Skeletal muscle tissue (tissue), 4 donors: ENCODE results near the gene MED22. TPM values are rescaled to one million over a fixed set of nuclear protein-coding genes. Genes with fewer than 3 reads are reported as not detected.

Experiments
- H3K27ac ChIP-seq: one replicate; pipeline ENCODE4 v1.7.0; 2013; ENCODE audit warnings: mild to moderate bottlenecking, low read depth, low read length, inconsistent platforms
- H3K27me3 ChIP-seq, 3 donors: one replicate each; pipeline ENCODE4 v1.7.0; 2013; ENCODE audit warnings: low read length in 3 of 3; ENCODE audit not compliant: control insufficient read depth in 3 of 3, insufficient read depth in 3 of 3
- H3K36me3 ChIP-seq, 3 donors: one replicate each; pipeline ENCODE4 v1.7.0; 2013; ENCODE audit warnings: low read length in 3 of 3; ENCODE audit not compliant: control insufficient read depth in 3 of 3, insufficient read depth in 3 of 3
- H3K4me1 ChIP-seq, 3 donors: one replicate each; pipeline ENCODE4 v1.7.0; 2013; ENCODE audit warnings: low read length in 3 of 3, mild to moderate bottlenecking in 3 of 3; ENCODE audit not compliant: control insufficient read depth in 3 of 3, insufficient read depth in 3 of 3
- H3K4me3 ChIP-seq, 3 donors: one replicate each; pipeline ENCODE4 v1.7.0; 2013; ENCODE audit warnings: low read length in 3 of 3
- H3K9ac ChIP-seq, 3 donors: one replicate each; pipeline ENCODE4 v1.7.0; 2013; ENCODE audit warnings: low read length in 3 of 3, mild to moderate bottlenecking in 3 of 3, moderate library complexity in 2 of 3, low read depth in 1 of 3
- H3K9me3 ChIP-seq, 3 donors: one replicate each; pipeline ENCODE4 v1.7.0; 2013; ENCODE audit warnings: low read length in 3 of 3; ENCODE audit not compliant: control insufficient read depth in 3 of 3
- total RNA-seq: library from RNA; depleted of rRNA; stranded (reverse); fragments of >200 nt; gene quantifications from one replicate; pipeline ENCODE4 v1.2.3, GENCODE V29; 2014
- donor health status: Osteomylitis.

Gene MED22
- total RNA-seq, 1 donor from 2014 or later: 13.0 TPM

DNA sequence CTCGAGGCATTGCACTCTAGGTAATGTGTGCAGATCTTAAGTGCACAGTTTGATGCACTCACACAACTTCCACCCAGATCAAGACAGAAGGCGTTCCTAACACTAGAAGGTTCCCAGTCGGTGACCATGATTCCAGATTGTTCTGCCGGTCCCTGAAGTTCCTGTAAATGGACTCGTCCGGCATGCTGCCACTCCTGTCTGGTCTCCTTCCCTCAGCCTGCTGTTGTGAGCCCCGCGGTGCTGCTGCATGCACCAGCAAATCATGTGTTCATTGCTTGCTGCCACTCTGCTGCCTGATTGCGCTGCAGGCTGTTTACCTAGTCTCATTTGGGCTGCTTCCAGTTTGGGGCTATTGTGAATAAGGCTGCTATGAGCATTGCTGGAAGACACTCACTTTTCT lies 39.7 kb upstream of the MED22 start:
- Histone ChIP-seq H3K9me3 (no peaks in the 10 kb centered on the region), H3K27ac (no peak overlapping the region), H3K27me3 (peaks cover 8 to 14% (median 13%) of the 10 kb centered on the region in 3 donors), H3K4me1 (no peaks in the 10 kb centered on the region), H3K9ac (no peak overlapping the region), H3K36me3 (no peaks in the 10 kb centered on the region), H3K4me3 (no peak overlapping the region)

DNA sequence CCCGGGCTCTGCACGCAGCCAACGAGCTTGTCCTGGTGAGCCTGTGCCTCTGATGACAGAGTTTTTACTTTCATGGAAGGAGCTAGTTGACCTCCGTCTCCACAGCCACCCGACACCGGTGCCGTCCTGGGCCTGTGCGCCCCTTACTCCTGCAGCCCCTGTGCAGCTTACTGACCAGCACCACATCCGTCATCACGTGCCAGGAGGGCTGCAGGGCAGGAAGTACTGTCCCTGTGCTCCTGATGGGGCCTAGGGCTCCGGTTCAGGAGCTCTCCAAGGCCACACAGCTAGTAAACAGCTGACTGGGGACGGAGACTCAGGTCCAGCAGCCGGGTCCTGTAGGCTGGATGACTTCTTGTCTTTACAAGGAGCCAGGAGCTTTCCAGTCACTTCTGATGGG lies 38.4 kb upstream of the MED22 start:
- H3K36me3 ChIP-seq: no peaks in the 10 kb centered on the region
- no peak overlapping the region for H3K9ac ChIP-seq
- no peak overlapping the region for H3K4me3 ChIP-seq
- no peak overlapping the region for H3K27ac ChIP-seq
- no peaks in the 10 kb centered on the region for H3K4me1 ChIP-seq
- H3K9me3 ChIP-seq: no peaks in the 10 kb centered on the region
- H3K27me3 ChIP-seq: peaks cover 8 to 14% (median 13%) of the 10 kb centered on the region in 3 donors

DNA sequence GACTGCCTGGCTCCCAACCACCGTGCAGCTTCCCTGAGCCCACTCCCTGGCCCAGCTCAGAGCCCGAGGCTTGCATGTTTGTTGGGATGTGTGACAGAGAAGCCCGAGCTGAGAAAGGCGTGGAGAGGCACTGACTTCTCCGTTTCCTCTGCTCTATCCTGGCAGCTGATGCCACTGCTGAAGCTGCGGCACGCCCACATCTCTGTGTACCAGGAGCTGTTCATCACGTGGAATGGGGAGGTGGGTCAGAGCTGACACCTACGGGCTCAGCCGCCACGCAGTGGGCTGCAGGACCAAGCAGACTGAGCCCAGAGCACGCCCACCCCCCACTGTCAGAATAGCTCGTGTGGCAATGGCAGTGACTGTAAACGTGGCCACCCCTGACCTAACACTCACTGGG lies 37.5 kb upstream of the MED22 start:
- Histone ChIP-seq H3K4me1 (no peaks in the 10 kb centered on the region), H3K4me3 (no peak overlapping the region), H3K27me3 (peaks cover 8 to 10% (median 8%) of the 10 kb centered on the region in 3 donors), H3K36me3 (no peaks in the 10 kb centered on the region), H3K9ac (no peak overlapping the region), H3K27ac (no peak overlapping the region), H3K9me3 (no peaks in the 10 kb centered on the region)

- Histone ChIP-seq H3K36me3 (no peaks in the 10 kb centered on the region), H3K27me3 (peaks cover 1 to 7% (median 4%) of the 10 kb centered on the region in 3 donors), H3K4me1 (no peaks in the 10 kb centered on the region), H3K27ac (no peak overlapping the region), H3K4me3 (no peak overlapping the region), H3K9ac (no peak overlapping the region), H3K9me3 (no peaks in the 10 kb centered on the region)
These were observed 36.9 kb upstream of the MED22 start for GRCh38 chr9:133384736-133385321.

GRCh38 chr9:133383438-133383837 lies 35.5 kb upstream of the MED22 start:
- Histone ChIP-seq H3K27ac (no peak overlapping the region), H3K9me3 (no peaks in the 10 kb centered on the region), H3K4me1 (no peaks in the 10 kb centered on the region), H3K36me3 (no peaks in the 10 kb centered on the region), H3K4me3 (no peak overlapping the region), H3K27me3 (no peaks in the 10 kb centered on the region), H3K9ac (no peak overlapping the region)

DNA sequence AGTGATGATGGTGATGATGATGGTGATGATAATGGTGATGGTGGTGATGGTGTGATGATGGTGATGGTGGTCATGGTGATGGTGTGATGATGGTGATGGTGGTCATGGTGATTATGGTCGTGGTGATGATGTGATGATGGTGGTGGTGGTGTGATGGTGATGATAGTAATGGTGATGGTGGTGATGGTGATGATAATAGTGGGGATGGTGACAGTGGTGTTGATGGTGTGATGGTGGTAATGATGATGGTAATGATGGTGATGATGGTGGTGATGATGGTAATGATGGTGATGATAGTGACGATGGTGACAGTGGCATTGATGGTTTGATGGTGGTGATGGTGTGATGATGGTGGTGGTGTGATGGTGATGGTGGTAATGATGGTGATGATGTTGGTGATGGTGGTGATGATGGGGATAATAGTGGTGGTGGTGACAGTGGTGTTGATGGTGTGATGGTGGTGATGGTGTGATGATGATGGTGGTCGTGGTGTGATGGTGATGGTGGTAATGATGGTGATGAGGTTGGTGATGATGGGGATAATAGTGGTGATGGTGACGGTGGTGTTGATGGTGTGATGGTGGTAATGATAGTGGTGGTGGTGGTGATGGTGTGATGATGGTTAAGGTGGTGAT lies 34.7 kb upstream of the MED22 start:
- no peak overlapping the region for H3K4me3 ChIP-seq
- H3K27ac ChIP-seq: no peak overlapping the region
- H3K36me3 ChIP-seq: no peaks in the 10 kb centered on the region
- no peaks in the 10 kb centered on the region for H3K27me3 ChIP-seq
- no peaks in the 10 kb centered on the region for H3K9me3 ChIP-seq
- no peak overlapping the region for H3K9ac ChIP-seq
- H3K4me1 ChIP-seq: no peaks in the 10 kb centered on the region

DNA sequence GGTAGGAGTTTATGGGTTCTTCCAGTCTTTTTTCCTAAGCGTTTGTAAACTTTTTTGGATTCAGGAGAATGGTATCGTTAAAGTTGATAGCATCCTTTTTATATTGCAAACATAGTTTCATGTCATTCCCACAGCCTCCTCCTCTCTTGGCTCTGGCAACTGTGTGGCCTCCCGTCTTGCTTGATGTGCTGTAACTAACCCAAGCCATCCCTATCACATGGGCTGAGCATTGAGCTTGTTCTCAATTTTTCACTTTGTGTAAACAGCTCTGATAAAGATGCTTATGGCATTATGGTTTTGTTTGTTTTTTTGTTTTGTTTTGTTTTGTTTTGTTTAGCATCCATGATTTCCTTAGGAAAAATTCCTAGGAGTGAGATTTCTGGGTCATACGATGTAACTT lies 32.8 kb upstream of the MED22 start:
- Histone ChIP-seq H3K36me3 (no peaks in the 10 kb centered on the region), H3K4me1 (peaks cover 0 to 9% (median 5%) of the 10 kb centered on the region in 3 donors), H3K9ac (no peak overlapping the region), H3K9me3 (no peaks in the 10 kb centered on the region), H3K4me3 (no peak overlapping the region), H3K27ac (no peak overlapping the region), H3K27me3 (no peaks in the 10 kb centered on the region)

- Histone ChIP-seq H3K9me3 (no peaks in the 10 kb centered on the region), H3K36me3 (no peaks in the 10 kb centered on the region), H3K4me1 (peaks cover 4 to 17% (median 14%) of the 10 kb centered on the region in 3 donors), H3K4me3 (no peak overlapping the region), H3K9ac (no peak overlapping the region), H3K27ac (no peak overlapping the region), H3K27me3 (no peaks in the 10 kb centered on the region)
These were observed 31.5 kb upstream of the MED22 start for GRCh38 chr9:133379153-133380086.

DNA sequence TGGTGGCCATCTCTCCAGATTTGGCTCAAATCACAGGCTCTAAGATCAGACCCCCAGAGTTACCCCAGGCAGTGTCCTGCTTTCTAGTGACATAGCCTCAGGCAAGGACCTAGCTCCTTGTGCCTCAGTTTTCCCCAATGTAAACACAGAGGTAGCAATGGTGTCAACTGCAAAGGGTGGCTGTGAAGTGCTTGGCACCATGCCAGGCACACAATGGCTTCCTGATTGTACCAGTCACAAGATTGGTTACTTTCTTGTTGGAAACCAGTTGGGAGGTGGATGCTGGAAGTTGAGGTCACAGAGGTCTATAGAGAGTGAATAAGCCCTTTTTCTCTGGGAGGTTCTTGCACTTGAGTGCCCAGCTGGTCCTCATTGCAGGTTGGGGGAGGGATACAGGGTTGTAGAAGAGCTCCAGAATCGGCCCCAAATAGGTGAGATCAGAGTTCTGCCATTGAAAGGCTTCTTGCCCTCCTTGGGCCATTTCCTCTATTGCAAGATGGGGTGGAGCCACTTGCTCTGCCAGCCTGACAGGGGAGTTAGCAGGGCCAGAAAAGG lies 30.6 kb upstream of the MED22 start:
- peaks cover 8 to 17% (median 17%) of the 10 kb centered on the region in 3 donors for H3K4me1 ChIP-seq
- H3K9ac ChIP-seq: no peak overlapping the region
- no peaks in the 10 kb centered on the region for H3K36me3 ChIP-seq
- H3K4me3 ChIP-seq: no peak overlapping the region
- H3K9me3 ChIP-seq: no peaks in the 10 kb centered on the region
- no peaks in the 10 kb centered on the region for H3K27me3 ChIP-seq
- no peak overlapping the region for H3K27ac ChIP-seq
